Measurements from ENCODE around the gene TBK1. TPM values are rescaled to one million over a fixed set of nuclear protein-coding genes. Genes with fewer than 3 reads are reported as not detected.

The TBK1 gene
- total RNA-seq, 1 experiment from 2014 or later: 32.4 TPM

GRCh38 chr12:64521833-64522232 lies 69.9 kb downstream of the TBK1 start:
- H3K27me3 ChIP-seq (ENCODE audit: control insufficient read depth, insufficient read depth, low read length): no peaks in the 10 kb centered on the region
- TF ChIP-seq TCF7L2 (IDR thresholded peaks at IDR 0.05; ENCODE audit: low read depth, low read length) (no peak), REST (IDR thresholded peaks at IDR 0.05; ENCODE audit: insufficient read depth in 1 of 2, low read depth in 2 of 2, low read length in 1 of 2) (no peak), POLR2AphosphoS5 (IDR thresholded peaks at IDR 0.05; ENCODE audit: low read depth, low read length) (no peak)
- TF ChIP-seq, protein P1, sequence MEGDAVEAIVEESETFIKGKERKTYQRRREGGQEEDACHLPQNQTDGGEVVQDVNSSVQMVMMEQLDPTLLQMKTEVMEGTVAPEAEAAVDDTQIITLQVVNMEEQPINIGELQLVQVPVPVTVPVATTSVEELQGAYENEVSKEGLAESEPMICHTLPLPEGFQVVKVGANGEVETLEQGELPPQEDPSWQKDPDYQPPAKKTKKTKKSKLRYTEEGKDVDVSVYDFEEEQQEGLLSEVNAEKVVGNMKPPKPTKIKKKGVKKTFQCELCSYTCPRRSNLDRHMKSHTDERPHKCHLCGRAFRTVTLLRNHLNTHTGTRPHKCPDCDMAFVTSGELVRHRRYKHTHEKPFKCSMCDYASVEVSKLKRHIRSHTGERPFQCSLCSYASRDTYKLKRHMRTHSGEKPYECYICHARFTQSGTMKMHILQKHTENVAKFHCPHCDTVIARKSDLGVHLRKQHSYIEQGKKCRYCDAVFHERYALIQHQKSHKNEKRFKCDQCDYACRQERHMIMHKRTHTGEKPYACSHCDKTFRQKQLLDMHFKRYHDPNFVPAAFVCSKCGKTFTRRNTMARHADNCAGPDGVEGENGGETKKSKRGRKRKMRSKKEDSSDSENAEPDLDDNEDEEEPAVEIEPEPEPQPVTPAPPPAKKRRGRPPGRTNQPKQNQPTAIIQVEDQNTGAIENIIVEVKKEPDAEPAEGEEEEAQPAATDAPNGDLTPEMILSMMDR (IDR thresholded peaks at IDR 0.05): no peak
- no TSS peak for BruUV-seq (replicated peaks)
- no peaks in the 10 kb centered on the region for H3K4me1 ChIP-seq (ENCODE audit: control insufficient read depth, insufficient read depth, low read length)
- H3K36me3 ChIP-seq (ENCODE audit: control insufficient read depth, insufficient read depth, low read length): no peaks in the 10 kb centered on the region
- ChIA-PET POLR2A (no interaction called here), CTCF (no interaction called here)
- no peak overlapping the region for H3K4me3 ChIP-seq (ENCODE audit: low read depth in 2 of 2, low read length in 2 of 2)
- H3K27ac ChIP-seq (ENCODE audit: low read length): no peak overlapping the region
- in situ Hi-C loops (cut with HindIII; ENCODE audit: low pct_unique_long_range_greater_than_20kb, low sequenced_read_pairs) (no loop called here), intact Hi-C loops (cut with micrococcal nuclease; ENCODE audit: unreplicated experiment) (no loop called here)
- no peaks in the 10 kb centered on the region for H3K9me3 ChIP-seq (ENCODE audit: control insufficient read depth, insufficient read depth, low read depth, low read length)
- ATAC-seq (no peak), DNase-seq (ENCODE audit: low read depth, low spot score) (no peak)

DNA sequence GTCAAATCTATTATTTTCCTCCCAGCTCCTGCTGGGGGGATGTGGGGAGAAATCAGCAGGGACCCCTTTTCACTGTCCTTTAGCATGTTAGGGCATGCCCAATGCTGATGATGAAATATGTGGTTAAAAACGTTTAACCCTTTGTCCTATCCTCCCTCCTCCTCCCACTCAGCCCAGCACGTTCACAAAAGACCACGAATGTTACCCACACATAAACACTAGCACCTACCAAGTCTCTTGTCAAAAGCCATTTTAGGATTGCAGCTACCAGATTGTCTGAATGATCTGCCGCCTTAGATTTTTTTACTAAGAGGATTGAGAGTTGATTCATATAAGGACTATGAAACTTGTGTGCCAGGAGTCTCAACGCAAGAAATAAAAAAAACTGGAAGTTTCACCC lies 70.4 kb downstream of the TBK1 start:
- Histone ChIP-seq H3K27me3 (ENCODE audit: control insufficient read depth, insufficient read depth, low read length) (no peaks in the 10 kb centered on the region), H3K9me3 (ENCODE audit: control insufficient read depth, insufficient read depth, low read depth, low read length) (no peaks in the 10 kb centered on the region), H3K4me3 (ENCODE audit: low read depth in 2 of 2, low read length in 2 of 2) (no peak overlapping the region), H3K36me3 (ENCODE audit: control insufficient read depth, insufficient read depth, low read length) (no peaks in the 10 kb centered on the region), H3K27ac (ENCODE audit: low read length) (no peak overlapping the region), H3K4me1 (ENCODE audit: control insufficient read depth, insufficient read depth, low read length) (no peaks in the 10 kb centered on the region)
- DNase-seq (ENCODE audit: low read depth, low spot score) (no peak), ATAC-seq (no peak)
- in situ Hi-C loops (cut with HindIII; ENCODE audit: low pct_unique_long_range_greater_than_20kb, low sequenced_read_pairs): no loop called here
- ChIA-PET CTCF (no interaction called here), POLR2A (no interaction called here)
- intact Hi-C loops (cut with micrococcal nuclease; ENCODE audit: unreplicated experiment): no loop called here
- BruUV-seq (replicated peaks): no TSS peak
- TF ChIP-seq, protein P1 (IDR thresholded peaks at IDR 0.05): no peak
- no peak for TF ChIP-seq POLR2AphosphoS5 (IDR thresholded peaks at IDR 0.05; ENCODE audit: low read depth, low read length)
- TF ChIP-seq REST (IDR thresholded peaks at IDR 0.05; ENCODE audit: insufficient read depth in 1 of 2, low read depth in 2 of 2, low read length in 1 of 2): no peak
- TF ChIP-seq TCF7L2 (IDR thresholded peaks at IDR 0.05; ENCODE audit: low read depth, low read length): no peak
- no peak for TF ChIP-seq SIN3A (IDR thresholded peaks at IDR 0.05; ENCODE audit: borderline replicate concordance, insufficient read depth, low read depth, low read length)

Data from Panc1 (cell line).